ENCODE results near the gene CATSPER1. TPM values are rescaled to one million over a fixed set of nuclear protein-coding genes. Genes with fewer than 3 reads are reported as not detected.
A peak's percentile ranks its signal among the peaks of the same experiment; 100 is the strongest.

CATSPER1 gene
- total and polyA plus RNA-seq, 2 of the 13 experiments (the other 11 are each of a cell fraction or from before 2014, with no cell fraction given), result 0.17 TPM; not detected in 1

DNA sequence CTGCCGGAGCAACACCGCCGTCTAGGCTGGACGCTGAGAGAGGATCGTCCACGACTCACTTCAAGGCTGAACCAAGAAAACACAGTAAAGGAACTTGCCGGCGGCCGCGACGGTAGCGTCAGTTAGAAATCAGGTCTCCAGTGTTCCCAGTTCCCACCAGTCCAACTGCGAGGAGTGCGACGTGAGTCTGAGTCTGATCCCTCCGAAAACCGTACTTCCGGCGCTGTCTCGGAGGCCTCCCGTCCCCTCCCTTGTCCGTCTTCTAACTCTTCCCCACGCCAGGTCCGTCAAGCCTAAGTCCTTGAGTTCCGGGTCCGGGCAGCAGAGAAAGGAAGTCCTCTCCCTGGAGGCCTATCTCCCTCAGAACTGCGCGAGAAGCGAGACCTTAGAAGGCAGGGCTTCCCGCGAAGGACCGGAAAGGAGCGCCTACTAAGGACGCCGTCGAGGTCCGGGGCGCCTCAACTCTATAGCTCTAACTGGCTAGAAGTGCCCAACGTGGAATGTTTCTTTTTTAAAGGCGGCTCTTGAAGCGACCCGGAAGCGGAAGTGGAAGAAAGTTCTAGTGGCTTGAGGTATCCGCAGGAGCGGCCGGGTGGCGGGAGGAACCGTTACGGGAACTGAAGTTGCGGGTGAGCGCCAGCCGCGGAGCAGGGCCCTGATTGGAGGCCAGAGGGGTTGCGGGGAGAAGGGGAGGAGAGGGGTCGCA is 24.2 kb downstream of the CATSPER1 start, which contains the start of the genes BANF1 and EIF1AD (continued):
- TF ChIP-seq, protein P1, sequence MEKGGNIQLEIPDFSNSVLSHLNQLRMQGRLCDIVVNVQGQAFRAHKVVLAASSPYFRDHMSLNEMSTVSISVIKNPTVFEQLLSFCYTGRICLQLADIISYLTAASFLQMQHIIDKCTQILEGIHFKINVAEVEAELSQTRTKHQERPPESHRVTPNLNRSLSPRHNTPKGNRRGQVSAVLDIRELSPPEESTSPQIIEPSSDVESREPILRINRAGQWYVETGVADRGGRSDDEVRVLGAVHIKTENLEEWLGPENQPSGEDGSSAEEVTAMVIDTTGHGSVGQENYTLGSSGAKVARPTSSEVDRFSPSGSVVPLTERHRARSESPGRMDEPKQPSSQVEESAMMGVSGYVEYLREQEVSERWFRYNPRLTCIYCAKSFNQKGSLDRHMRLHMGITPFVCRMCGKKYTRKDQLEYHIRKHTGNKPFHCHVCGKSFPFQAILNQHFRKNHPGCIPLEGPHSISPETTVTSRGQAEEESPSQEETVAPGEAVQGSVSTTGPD (CRISPR knock-in tag; IDR thresholded peaks at IDR 0.05), result no peak
- TF ChIP-seq, protein P2, sequence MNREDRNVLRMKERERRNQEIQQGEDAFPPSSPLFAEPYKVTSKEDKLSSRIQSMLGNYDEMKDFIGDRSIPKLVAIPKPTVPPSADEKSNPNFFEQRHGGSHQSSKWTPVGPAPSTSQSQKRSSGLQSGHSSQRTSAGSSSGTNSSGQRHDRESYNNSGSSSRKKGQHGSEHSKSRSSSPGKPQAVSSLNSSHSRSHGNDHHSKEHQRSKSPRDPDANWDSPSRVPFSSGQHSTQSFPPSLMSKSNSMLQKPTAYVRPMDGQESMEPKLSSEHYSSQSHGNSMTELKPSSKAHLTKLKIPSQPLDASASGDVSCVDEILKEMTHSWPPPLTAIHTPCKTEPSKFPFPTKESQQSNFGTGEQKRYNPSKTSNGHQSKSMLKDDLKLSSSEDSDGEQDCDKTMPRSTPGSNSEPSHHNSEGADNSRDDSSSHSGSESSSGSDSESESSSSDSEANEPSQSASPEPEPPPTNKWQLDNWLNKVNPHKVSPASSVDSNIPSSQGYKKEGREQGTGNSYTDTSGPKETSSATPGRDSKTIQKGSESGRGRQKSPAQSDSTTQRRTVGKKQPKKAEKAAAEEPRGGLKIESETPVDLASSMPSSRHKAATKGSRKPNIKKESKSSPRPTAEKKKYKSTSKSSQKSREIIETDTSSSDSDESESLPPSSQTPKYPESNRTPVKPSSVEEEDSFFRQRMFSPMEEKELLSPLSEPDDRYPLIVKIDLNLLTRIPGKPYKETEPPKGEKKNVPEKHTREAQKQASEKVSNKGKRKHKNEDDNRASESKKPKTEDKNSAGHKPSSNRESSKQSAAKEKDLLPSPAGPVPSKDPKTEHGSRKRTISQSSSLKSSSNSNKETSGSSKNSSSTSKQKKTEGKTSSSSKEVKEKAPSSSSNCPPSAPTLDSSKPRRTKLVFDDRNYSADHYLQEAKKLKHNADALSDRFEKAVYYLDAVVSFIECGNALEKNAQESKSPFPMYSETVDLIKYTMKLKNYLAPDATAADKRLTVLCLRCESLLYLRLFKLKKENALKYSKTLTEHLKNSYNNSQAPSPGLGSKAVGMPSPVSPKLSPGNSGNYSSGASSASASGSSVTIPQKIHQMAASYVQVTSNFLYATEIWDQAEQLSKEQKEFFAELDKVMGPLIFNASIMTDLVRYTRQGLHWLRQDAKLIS (CRISPR knock-in tag; IDR thresholded peaks at IDR 0.05), result no peak
- TF ChIP-seq MTA1 (CRISPR knock-in tag; IDR thresholded peaks at IDR 0.05; ENCODE audit: borderline replicate concordance) (peak; percentile 94), NFRKB (IDR thresholded peaks at IDR 0.05) (no peak), ZKSCAN5 (CRISPR knock-in tag; IDR thresholded peaks at IDR 0.05) (no peak), CCAR2 (optimal IDR thresholded peaks at IDR 0.05; ENCODE audit: low read depth, low read length) (peak; percentile 84), ZNF589 (CRISPR knock-in tag; conservative IDR thresholded peaks at IDR 0.05) (no peak; the same call in 1 of the 2 replicates), ZNF777 (CRISPR knock-in tag; IDR thresholded peaks at IDR 0.05) (peak; percentile 97), ZNF546 (CRISPR knock-in tag; conservative IDR thresholded peaks at IDR 0.05) (peak; percentile 90; the same call in 1 of the 2 replicates), FOXA1 (IDR thresholded peaks at IDR 0.05) (no peak), FOXA1 (CRISPR knock-in tag; IDR thresholded peaks at IDR 0.05) (0 out of 2 replicates have a peak, but pooled peaks have one; percentile 19), BRD4 (CRISPR knock-in tag; IDR thresholded peaks at IDR 0.05) (peak; percentile 64; the same call in 1 of the 2 replicates), DR1 (CRISPR knock-in tag; IDR thresholded peaks at IDR 0.05) (no peak; the same call in none of the 2 replicates), ZNF251 (CRISPR knock-in tag; IDR thresholded peaks at IDR 0.05) (peak; percentile 16; the same call in 1 of the 2 replicates), KDM2A (CRISPR knock-in tag; IDR thresholded peaks at IDR 0.05; ENCODE audit: borderline replicate concordance, low read depth) (peak; percentile 91), ZNF572 (CRISPR knock-in tag; IDR thresholded peaks at IDR 0.05) (peak; percentile 95; the same call in 1 of the 2 replicates), MAFF (IDR thresholded peaks at IDR 0.05; ENCODE audit: low read depth, low read length) (no peak), SMC3 (IDR thresholded peaks at IDR 0.05; ENCODE audit: low read length) (no peak), KDM3A (CRISPR knock-in tag; IDR thresholded peaks at IDR 0.05; ENCODE audit: low read depth) (peak; percentile 95), RFX3 (CRISPR knock-in tag; IDR thresholded peaks at IDR 0.05) (no peak), FOSL1 (CRISPR knock-in tag; IDR thresholded peaks at IDR 0.05; ENCODE audit: borderline replicate concordance) (no peak), ETV5 (CRISPR knock-in tag; IDR thresholded peaks at IDR 0.05; ENCODE audit: borderline replicate concordance) (peak; percentile 91)
- TF ChIP-seq, protein P3, sequence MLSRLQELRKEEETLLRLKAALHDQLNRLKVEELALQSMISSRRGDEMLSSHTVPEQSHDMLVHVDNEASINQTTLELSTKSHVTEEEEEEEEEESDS (CRISPR knock-in tag; IDR thresholded peaks at IDR 0.05; ENCODE audit: borderline replicate concordance), result no peak; the same call in 1 of the 2 replicates
- TF ChIP-seq, protein P4, sequence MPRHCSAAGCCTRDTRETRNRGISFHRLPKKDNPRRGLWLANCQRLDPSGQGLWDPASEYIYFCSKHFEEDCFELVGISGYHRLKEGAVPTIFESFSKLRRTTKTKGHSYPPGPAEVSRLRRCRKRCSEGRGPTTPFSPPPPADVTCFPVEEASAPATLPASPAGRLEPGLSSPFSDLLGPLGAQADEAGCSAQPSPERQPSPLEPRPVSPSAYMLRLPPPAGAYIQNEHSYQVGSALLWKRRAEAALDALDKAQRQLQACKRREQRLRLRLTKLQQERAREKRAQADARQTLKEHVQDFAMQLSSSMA (CRISPR knock-in tag; IDR thresholded peaks at IDR 0.05), result peak; percentile 91; the same call in 1 of the 2 replicates
